AG04449 (cell line): ENCODE data around the gene LRRC49.
"Not testable (repeated sequence)": the region's sequence is repeated elsewhere in the genome, so short reads cannot be mapped to it uniquely, and the experiment has no call there.

ENCODE experiments used
- CTCF ChIA-PET: fragments of 350-600 bp; formaldehyde crosslinking; extraction: SDS; loops from one replicate; lab custom pipeline; 2021; ENCODE audit warnings: antibody characterized with exemption; lab: Yijun Ruan, JAX
- POLR2A ChIA-PET: fragments of 400-600, 350-600 bp; formaldehyde crosslinking; extraction: SDS; loops from one replicate; lab custom pipeline; 2020; ENCODE audit warnings: antibody characterized with exemption, inconsistent platforms; lab: Yijun Ruan, JAX
- DNase-seq: peaks from one replicate; pipeline ENCODE4 v3.0.0-alpha.2; 2010; ENCODE audit warnings: low read depth, low spot score
- H3K4me3 ChIP-seq: 2 replicates; pipeline ENCODE4 v1.5.1; 2011; ENCODE audit warnings: low read depth, mild to moderate bottlenecking, control low read depth, low read length
- CTCF ChIP-seq: IDR thresholded peaks from one replicate; pipeline ENCODE4 v1.5.1; 2011; ENCODE audit warnings: mild to moderate bottlenecking, moderate library complexity, low read length, control low read depth, inconsistent platforms; ENCODE audit not compliant: insufficient read depth; ENCODE audit errors: missing control alignments

Gene LRRC49

DNA sequence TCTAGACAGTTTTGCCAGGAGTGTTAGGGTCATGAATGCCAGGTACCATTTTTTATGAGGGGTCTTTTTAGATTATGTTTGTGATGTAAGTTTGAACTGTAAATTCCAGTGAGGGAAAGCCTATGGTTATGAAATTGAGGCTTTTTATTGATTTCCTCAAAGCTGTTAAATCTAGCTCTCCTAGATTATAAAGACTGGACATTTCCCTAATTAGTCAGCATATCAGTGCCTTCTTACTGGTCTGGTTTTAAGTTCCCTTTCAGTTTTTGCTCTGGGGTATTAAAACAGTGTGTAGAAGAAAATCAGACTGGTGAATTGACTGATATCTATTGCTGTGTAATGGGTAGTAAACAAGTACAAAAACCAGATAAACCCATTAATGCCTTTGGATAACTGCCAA is 39.2 kb downstream of the LRRC49 start:
- no peak for TF ChIP-seq CTCF
- DNase-seq: no peak
- no peak overlapping the region for H3K4me3 ChIP-seq
- ChIA-PET POLR2A (no interaction called here), CTCF (interaction anchor here (0.6 to 0.8 kb wide), 2 partner anchors 25 to 47 kb away, joined by 3 read pairs; no protein-coding TSS in a partner anchor)

DNA sequence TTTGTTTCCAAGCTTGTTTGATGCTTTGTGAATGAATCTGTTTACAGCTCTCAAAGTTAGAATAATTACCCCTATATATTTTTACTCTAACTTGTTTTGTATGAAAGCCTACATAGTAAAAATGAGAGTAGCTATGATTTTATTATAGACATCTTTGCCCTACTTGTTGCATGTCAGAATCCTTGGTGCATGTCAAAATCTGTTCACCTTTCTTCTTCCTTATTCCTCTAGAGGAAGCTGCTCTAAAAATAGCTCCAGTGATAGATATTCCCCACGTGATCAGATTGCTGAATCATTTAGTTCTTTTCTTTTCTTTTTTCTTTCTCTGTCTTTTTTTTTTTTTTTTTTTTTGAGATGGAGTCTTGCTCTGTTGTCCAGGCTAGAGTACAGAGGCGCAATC is 39.8 kb downstream of the LRRC49 start:
- TF ChIP-seq CTCF: no peak
- ChIA-PET CTCF (interaction anchor here (0.6 to 0.8 kb wide), 2 partner anchors 25 to 48 kb away, joined by 3 read pairs; no protein-coding TSS in a partner anchor), POLR2A (no interaction called here)
- no peak for DNase-seq
- no peak overlapping the region for H3K4me3 ChIP-seq

GRCh38 chr15:70933411-70933810 is 40.8 kb downstream of the LRRC49 start:
- DNase-seq: no peak
- no peak for TF ChIP-seq CTCF
- ChIA-PET CTCF (no interaction called here), POLR2A (no interaction called here)
- H3K4me3 ChIP-seq: no peak overlapping the region

DNA sequence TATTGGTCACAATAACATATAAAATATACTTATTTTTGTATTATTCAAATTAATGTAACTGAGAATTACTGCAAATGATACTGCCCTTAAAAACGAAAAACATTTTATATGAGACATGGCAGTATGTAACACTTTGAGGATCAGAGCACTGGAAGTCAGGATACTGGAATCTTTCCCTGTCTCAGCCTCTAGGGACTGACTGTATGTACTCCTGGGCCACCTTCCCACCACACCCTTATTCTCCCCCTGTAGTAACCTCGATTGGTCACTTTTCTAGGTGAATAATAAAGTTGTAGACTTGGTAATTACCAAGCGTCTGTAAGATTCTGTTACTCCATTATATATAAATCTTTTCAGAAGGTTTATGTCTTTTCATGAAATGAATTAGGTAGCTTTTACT is 43.0 kb downstream of the LRRC49 start:
- CTCF ChIA-PET: no interaction called here
- no peak for DNase-seq
- H3K4me3 ChIP-seq: no peak overlapping the region
- TF ChIP-seq CTCF: no peak
- POLR2A ChIA-PET: no interaction called here

DNA sequence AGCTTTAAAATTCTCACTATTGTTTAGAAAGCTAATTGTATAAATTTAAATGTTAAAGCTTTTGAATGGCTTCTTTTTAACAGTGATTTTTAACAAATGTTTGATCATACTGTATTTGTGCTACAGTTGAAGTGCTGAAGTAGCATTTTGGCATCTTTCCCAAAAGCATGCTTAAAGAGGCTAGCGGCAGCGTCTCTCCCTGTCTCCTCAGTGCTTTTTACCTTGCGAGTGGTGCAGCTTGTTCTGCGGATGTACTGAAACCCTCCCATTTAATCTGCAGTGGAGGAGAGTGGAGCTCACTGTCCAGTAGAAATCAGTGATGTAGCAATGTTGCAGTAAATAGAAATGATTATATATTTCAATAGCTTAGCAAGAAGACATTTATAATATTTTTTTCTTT is 43.7 kb downstream of the LRRC49 start:
- POLR2A ChIA-PET: no interaction called here
- no peak overlapping the region for H3K4me3 ChIP-seq
- TF ChIP-seq CTCF: no peak
- DNase-seq: no peak
- CTCF ChIA-PET: interaction anchor here (1.2 to 1.8 kb wide), 3 partner anchors 15 to 866 kb away, joined by 3 to 4 read pairs (median 3); no protein-coding TSS in a partner anchor

- CTCF ChIA-PET, POLR2A ChIA-PET, DNase-seq, H3K4me3 ChIP-seq: not testable (repeated sequence)
Measured at GRCh38 chr15:70943285-70943684, 50.7 kb downstream of the LRRC49 start.
